Measurements from ENCODE around the gene TEKT5. TPM values are rescaled to one million over a fixed set of nuclear protein-coding genes. Genes with fewer than 3 reads are reported as not detected.

Gene TEKT5
- total RNA-seq, 4 donors from 2014 or later, result 0.20 to 0.93 (median 0.42) TPM; not detected in 1

DNA sequence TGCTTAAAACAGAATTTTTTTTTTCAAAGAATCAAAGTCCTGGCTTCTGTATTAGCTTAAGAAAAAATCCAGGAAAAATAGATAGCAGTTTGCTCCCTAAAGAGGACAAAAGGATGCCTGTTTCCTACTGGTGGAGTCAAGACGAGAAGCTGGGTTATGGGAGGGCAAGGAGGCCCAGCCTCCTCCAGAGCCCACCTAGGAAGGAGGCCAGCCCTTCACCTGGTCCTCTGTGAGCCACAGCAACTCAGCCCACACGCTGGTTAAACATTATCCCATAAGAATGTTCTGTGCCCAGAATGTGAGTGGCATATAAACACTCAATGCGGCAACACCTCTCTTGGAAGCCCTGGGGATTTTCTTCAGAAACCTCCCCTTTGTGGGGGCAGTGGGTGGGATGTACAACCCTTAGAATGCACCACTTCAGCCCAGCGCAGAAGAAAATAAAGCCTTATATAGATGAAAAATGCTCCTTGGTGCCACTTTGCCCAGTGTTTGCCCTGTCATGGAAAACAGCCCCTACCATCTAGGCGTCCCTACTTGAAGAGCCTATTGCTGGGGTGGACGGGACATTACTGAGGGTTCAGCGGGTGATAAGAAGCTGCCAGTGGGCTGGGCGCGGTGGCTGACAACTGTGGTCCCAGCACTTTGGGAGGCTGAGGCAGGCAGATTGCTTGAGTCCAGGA lies 48.0 kb downstream of the TEKT5 start:
- DNase-seq (ENCODE audit: low spot score in 2 of 2), result no peak
- whole genome bisulfite sequencing, 2 donors, result 80 to 90% methylated on average over 9 of the region's 9 CpGs
- TF ChIP-seq, protein P1, sequence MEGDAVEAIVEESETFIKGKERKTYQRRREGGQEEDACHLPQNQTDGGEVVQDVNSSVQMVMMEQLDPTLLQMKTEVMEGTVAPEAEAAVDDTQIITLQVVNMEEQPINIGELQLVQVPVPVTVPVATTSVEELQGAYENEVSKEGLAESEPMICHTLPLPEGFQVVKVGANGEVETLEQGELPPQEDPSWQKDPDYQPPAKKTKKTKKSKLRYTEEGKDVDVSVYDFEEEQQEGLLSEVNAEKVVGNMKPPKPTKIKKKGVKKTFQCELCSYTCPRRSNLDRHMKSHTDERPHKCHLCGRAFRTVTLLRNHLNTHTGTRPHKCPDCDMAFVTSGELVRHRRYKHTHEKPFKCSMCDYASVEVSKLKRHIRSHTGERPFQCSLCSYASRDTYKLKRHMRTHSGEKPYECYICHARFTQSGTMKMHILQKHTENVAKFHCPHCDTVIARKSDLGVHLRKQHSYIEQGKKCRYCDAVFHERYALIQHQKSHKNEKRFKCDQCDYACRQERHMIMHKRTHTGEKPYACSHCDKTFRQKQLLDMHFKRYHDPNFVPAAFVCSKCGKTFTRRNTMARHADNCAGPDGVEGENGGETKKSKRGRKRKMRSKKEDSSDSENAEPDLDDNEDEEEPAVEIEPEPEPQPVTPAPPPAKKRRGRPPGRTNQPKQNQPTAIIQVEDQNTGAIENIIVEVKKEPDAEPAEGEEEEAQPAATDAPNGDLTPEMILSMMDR (IDR thresholded peaks at IDR 0.05), result no peak
- TF ChIP-seq POLR2A (IDR thresholded peaks at IDR 0.05), result no peak
- intact Hi-C loops (cut with DNase I; ENCODE audit: low total_unique reads), result no loop called here
- H3K4me3 ChIP-seq (ENCODE audit: low read depth, poor library complexity, severe bottlenecking), result no peak overlapping the region

DNA sequence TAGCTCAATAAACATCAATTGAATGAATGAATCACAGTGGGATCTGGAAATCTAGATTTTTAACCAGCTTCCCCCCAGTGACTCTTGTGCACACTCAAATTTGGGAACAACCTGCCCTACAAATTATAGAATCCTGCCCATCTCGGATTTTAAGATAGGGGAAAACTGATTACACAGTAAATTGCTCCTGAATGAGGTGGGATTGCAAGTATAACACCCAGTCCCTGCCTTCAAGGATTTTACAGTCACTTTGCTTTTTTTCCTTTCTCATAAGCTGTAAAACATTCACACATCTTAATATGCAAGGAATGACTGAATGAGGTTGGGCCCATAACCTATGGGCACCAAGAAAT lies 48.5 kb downstream of the TEKT5 start:
- intact Hi-C loops (cut with DNase I; ENCODE audit: low total_unique reads), result no loop called here
- TF ChIP-seq, protein P1 (IDR thresholded peaks at IDR 0.05), result no peak
- TF ChIP-seq POLR2A (IDR thresholded peaks at IDR 0.05), result no peak
- DNase-seq (ENCODE audit: low spot score in 2 of 2), result no peak
- WGBS, 2 donors, result 73 to 84% methylated on average over 1 of the region's 1 CpG
- no peak overlapping the region for H3K4me3 ChIP-seq (ENCODE audit: low read depth, poor library complexity, severe bottlenecking)

DNA sequence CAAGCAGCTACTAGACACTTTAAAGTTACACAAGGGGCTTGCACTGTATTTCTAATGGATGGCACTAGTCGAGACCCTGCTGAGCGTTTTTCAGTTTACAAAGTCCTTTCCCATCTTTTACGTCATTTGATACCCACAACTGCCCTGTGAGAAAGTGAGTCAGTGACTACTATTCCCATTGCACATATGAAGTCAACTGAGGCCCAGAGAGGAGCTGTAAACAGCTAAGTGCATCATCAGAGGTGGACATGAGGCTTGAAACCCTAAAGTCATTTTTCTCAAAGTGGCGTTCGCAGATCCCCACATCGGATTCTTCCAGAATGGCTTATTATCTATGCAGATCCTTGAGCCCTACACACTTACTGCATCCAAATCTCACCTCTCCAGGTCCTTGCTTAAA lies 50.6 kb downstream of the TEKT5 start:
- intact Hi-C loops (cut with DNase I; ENCODE audit: low total_unique reads), result no loop called here
- DNase-seq (ENCODE audit: low spot score in 2 of 2), result no peak
- no peak for TF ChIP-seq POLR2A (IDR thresholded peaks at IDR 0.05)
- TF ChIP-seq, protein P1 (IDR thresholded peaks at IDR 0.05), result no peak
- H3K4me3 ChIP-seq (ENCODE audit: low read depth, poor library complexity, severe bottlenecking), result no peak overlapping the region
- WGBS, 2 donors, result 92 to 94% methylated on average over 6 of the region's 6 CpGs

DNA sequence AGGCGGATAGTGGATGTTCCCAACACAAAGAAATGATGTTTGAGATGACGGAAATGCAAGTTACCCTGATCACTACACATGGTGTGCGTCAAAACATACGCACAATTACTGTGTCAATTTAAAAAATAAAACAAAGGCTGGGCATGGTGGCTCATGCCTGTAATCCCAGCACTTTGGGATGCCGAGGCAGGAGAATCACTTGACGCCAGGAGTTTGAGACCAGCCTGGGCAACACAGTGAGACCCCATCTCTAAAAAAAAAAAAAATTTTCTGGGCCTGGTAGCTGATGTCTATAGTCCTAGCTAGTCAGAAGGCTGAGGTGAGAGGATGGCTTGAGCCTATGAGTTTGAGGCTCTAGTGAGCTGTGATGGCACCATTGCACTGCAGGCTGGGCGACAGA lies 51.8 kb downstream of the TEKT5 start:
- no peak for TF ChIP-seq POLR2A (IDR thresholded peaks at IDR 0.05)
- TF ChIP-seq, protein P1 (IDR thresholded peaks at IDR 0.05), result no peak
- intact Hi-C loops (cut with DNase I; ENCODE audit: low total_unique reads), result no loop called here
- 89 to 90% methylated on average over 7 of the region's 7 CpGs for WGBS, 2 donors
- no peak for DNase-seq (ENCODE audit: low spot score in 2 of 2)
- no peak overlapping the region for H3K4me3 ChIP-seq (ENCODE audit: low read depth, poor library complexity, severe bottlenecking)

DNA sequence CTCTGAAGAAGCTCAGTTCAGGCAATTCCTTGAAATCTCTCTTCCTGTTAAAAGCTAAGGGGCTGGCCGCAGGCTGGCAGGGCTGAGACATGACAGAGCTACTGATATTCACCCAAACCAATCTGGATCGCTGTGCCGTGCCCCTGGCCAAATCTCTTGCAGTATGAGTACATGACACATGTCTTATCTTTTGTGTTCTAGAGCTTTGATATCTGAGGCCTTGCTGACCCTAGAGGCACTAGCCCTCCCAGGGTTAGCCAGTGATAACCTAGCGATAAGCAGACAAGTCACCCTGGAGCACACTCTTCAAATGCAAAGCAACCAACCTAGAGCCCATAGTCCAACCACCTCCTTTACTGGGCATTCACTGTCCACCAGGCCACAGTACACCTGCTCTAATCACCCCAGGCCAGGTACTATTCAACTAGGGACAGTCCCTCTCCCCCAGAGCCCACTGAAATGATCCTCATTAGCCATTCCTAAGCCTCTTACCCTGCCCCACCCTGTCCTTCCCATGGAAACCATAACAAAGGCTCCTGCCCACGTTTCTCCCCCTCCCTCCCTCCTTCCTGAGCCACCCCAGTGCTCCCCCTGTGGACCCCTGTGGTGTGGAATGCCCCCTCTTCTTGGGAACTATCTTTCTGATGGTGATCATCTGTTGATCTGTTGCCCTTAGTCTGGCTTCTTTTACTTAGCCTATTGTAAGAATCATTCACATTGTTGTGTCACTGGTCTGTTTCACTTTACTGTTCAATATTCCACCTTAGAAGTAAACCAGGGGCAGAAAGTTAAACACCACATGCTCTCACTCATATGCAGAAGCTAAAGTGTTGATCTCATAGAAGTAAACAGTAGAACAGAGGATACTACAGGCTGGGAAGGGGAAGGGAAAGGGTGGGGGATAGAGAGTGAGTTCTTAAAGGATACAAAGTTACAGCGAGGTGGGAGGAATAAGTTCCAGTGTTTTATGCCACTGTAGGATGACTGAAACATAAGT lies 52.5 kb downstream of the TEKT5 start:
- no peak overlapping the region for H3K4me3 ChIP-seq (ENCODE audit: low read depth, poor library complexity, severe bottlenecking)
- TF ChIP-seq, protein P1 (IDR thresholded peaks at IDR 0.05), result no peak
- intact Hi-C loops (cut with DNase I; ENCODE audit: low total_unique reads), result no loop called here
- WGBS, 2 donors, result 73 to 77% methylated on average over 6 of the region's 6 CpGs
- DNase-seq (ENCODE audit: low spot score in 2 of 2), result no peak

Data from lower leg skin (tissue), 4 donors.